ENCODE results near the gene CTRB1.
"Not testable (repeated sequence)": the region's sequence is repeated elsewhere in the genome, so short reads cannot be mapped to it uniquely, and the experiment has no call there.

CTRB1 gene

DNA sequence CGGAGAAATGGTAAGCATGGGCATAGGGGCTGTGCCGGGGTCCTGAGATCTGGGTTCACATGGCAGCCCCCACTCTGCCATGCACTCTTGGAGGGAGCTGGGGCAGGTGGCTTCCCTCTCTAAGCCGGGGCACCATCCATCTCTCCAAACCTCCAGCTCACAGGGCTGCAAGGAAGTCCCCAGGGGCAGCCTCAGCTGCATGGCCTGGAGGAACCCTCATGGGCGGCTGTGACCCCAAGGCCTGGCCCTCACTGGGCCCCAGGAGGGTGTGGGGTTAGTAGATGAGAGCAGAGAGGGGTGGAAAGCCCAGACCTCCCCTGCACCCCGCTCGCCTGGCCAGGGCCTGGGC lies 14.4 kb upstream of the CTRB1 start:
- no peak for DNase-seq (ENCODE audit: low read depth, low spot score)

DNA sequence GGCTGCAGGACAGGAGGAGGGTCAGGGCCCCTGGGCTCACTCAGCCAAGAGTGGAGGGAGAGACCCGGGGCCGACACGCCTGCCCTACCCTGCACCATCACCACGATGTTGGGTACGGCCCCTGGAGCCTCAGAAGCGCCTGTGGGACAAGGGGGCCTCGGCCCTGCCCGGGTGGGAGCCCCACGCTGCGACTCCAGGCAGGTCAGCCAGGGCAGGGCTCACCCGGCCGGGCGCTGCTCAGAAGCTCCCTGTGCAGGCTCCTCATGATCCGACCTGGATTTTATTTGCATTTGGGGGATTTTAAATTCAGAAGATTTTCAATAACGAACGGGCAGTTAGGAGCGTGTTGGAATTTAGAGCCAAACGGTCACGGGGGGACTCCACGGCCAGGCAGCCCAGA lies 13.9 kb upstream of the CTRB1 start:
- not testable (repeated sequence) for DNase-seq (ENCODE audit: low read depth, low spot score)

DNA sequence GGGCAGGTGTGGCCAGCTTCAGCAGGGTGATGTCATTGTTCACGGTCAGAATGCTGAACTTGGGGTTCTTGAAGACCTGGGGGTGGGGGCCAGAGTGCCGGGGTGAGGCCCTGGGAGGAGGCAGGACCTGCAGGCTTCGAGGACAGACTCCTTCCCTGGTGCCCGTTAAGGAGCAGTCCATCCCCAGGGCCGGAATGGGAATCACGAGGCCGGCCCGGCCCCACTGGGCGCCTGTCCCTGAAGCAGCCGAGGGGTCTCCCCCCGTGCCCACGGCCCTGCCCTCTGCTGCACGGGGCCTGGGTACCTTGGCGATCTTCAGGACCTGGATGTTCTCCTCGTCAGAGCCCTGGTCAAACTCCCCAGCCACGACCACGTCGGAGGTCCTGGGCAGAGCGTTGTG lies 13.3 kb upstream of the CTRB1 start:
- not testable (repeated sequence) for DNase-seq (ENCODE audit: low read depth, low spot score)

DNA sequence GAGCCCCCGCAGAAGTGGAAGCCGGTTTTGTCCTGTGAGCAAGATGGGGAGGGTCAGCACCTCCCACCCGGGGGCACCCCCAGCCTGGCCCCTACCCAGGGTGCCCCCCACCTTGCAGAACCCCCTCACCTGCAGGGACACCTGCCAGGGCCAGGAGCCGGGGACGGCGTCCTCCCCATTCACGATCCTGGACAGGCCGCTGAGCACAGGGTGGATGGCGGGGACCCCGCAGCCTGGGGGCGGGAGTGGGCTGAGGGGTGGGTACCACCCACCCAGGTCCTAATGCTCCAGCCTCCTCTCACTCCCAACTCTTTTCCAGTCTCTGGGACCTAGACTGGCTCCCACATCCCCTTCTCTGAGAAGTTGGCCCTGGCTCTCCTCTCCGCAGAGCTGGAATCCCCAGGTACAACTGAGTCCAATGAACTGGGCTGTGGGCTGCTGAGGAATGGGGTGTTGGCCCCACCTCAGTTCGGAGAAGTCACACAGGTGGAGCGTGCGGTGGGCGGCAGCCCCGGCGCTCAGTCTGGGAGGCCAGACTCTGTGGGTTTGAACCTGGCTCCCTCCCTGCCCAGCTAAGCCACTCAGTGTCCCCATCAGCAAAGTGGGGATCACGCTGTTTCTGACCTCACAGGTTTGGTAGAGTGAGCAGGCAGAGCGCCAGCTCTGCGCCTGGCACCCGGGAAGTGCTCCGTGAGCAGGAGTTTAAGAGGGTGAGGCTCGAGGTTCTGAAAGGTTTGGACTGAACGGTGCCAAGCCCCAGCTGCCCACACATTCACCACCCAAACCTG lies 12.6 kb upstream of the CTRB1 start:
- not testable (repeated sequence) for DNase-seq (ENCODE audit: low read depth, low spot score)

DNA sequence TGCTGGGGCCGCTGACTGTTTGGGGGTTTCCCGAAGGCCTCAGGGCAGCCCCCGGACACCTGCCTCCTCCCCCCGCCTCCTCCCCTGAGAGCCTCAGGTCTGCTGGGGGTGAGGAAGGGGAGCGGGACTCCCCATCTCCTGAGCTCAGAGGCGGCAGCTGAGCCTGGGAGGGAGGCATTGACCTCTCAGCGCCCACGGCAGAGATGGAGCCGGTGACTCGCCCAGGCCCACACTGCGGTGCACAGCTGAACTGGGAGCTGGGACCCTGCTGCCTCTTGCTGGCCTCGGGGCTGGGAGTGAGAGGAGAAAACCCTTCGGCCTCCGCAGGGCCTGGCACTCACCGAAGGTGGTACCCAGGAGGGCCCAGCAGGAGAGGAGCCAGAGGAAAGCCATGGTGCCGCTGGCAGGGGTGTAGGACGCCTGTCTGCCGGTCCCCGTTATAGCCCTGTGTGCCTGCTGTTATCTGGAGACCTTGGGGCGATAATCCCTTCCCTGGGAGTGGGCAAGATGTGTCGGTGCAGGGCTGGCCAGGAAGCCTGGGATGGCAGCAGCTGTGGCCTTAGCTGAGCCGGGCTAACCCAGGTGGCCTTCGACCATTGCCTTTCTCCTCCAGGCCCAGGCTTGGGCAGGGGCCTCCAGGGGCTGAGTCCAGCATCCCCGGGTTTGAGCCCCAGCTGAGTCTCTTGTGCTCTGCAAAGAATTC lies 11.9 kb upstream of the CTRB1 start, which contains the start of gene CTRB2:
Gene CTRB2 (minus strand): TSS at position 413 of the 703 bp plus-strand sequence. CDS start 20 bp downstream, at position 393.
- DNase-seq (ENCODE audit: low read depth, low spot score), result no peak

DNA sequence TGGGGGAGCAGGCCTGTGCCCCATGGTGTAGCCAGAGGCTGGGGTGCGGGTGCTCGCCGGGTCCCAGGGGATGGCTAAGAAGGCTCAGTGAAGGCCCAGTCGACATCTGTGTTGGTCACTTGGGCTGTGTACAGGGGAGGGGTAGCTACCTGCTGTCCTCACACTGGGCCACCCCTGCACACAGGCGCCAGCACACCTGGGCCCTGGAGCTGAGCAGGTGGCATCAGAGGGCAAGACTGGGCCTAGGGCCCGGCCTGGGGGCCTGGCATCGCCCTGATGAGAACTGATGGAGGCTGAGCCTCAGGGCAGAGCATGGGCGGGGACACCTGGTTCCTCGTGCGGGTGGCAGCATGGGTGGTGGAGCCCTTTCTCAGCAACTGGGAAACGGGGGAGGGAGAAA lies 11.0 kb upstream of the CTRB1 start:
- no peak for DNase-seq (ENCODE audit: low read depth, low spot score)

- no peak for DNase-seq (ENCODE audit: low read depth, low spot score)
Measured at GRCh38 chr16:75208242-75208825, 10.5 kb upstream of the CTRB1 start.

GRCh38 chr16:75208861-75209505 lies 9.8 kb upstream of the CTRB1 start:
- DNase-seq (ENCODE audit: low read depth, low spot score), result no peak

GRCh38 chr16:75209514-75209913 lies 9.3 kb upstream of the CTRB1 start:
- DNase-seq (ENCODE audit: low read depth, low spot score), result not testable (repeated sequence)

DNA sequence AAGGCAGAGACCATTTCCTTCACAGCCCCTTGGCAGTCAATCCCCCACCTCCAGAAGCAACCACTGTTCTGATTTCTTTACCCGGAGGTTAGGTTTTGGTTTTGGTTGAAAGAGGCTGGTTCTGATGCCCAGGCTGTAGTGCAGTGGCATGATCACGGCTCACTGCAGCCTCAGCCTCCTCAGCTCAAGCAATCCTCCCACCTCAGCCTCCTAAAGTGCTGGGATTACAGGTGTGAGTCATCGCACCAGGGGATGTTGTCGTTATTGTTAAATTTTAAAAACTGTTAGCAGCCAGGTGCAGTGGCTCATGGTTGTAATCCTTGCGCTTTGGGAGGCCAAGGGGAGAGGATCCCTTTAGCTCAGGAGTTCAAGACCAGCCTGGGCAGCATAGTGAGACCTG lies 8.8 kb upstream of the CTRB1 start:
- DNase-seq (ENCODE audit: low read depth, low spot score), result no peak

- DNase-seq (ENCODE audit: low read depth, low spot score), result not testable (repeated sequence)
Measured at GRCh38 chr16:75211286-75211685, 7.5 kb upstream of the CTRB1 start.

DNA sequence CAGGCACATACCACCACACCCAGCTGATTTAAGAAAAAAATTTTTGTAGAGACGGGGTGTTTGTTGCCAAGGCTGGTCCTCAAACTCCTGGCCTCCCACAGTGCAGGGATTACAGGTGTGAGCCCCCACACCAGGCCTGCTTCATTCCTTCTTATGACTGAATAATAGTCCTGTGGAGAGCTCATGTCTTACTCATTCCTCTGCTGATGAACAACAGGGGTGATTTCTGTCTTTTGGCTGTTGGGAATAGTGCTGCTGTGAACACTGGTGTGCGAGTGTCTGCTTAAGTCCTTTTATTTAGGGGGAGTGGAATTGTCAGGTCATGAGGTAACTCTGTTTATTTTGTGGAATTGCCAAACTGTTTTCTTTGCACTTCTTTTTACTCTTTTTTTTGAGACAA lies 2.7 kb upstream of the CTRB1 start:
- no peak for DNase-seq (ENCODE audit: low read depth, low spot score)

GRCh38 chr16:75216576-75216975 lies 2.2 kb upstream of the CTRB1 start:
- DNase-seq (ENCODE audit: low read depth, low spot score), result no peak

- no peak for DNase-seq (ENCODE audit: low read depth, low spot score)
Measured at GRCh38 chr16:75217389-75217851, 1.4 kb upstream of the CTRB1 start.

DNA sequence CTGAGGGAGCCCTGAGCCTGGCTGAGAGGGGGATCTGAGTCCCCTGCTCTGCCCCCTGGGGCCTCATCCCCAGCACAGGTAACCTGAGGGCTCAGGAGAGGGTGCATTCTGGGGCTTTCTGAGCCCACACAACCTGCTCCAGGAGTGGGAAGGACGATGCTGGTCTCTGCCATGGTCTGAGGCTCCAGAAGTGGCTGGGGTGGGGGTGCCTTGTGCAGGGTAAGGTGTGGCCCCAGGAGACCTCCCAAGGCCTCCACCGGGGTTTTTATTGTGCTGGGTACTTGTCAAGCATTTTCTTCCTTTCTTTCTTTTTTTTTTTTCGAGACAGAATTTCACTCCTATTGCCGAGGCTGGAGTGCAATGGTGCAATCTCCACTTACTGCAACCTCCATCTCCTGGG lies 300 bp downstream of the CTRB1 start:
- DNase-seq (ENCODE audit: low read depth, low spot score), result no peak

DNA sequence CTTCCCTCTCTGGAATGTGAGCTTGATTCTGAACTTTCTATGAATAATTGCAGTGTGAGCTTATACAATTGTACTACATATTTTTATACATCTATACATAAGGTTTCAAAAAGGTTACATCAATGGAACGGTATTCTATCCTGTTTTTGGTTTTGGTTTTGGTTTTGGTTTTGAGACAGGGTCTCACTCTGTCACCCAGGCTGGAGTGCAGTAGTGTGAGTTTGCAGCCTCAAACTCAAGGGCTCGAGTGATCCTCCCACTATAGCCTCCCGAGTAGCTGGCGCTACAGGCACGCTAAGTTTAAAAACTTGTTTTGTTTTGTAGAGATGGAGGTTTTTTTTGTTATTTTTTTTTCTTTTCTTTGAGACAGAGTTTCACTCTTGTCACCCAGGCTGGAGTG lies 1.1 kb downstream of the CTRB1 start:
- DNase-seq (ENCODE audit: low read depth, low spot score), result no peak

DNA sequence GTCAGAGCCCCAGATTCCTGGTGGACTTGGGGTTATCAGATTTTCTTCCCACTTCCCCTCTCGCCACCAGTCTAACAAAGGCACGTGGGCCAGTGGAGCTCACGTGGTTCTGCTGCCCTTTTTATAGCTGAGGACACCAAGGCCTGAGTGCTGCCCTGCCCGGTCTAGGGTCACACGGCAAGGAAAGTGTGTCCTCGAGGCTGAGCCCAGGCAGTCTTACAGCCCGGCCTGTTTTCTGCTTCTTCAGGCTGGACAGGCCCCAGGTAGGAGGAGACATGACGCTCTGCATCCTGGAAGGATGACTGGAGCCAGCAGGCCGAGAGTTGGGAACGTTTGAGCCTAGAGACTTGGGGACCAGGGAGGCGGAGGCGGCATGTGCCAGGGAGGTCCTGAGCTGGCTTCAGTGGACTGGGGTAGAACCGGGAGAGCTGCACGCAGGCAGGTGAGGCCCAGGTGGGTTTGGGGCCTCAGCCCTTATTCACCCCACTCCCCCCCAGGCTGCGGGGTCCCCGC lies 3.5 kb downstream of the CTRB1 start:
- no peak for DNase-seq (ENCODE audit: low read depth, low spot score)

- DNase-seq (ENCODE audit: low read depth, low spot score), result not testable (repeated sequence)
Measured at GRCh38 chr16:75223129-75223528, 4.3 kb downstream of the CTRB1 start.

DNA sequence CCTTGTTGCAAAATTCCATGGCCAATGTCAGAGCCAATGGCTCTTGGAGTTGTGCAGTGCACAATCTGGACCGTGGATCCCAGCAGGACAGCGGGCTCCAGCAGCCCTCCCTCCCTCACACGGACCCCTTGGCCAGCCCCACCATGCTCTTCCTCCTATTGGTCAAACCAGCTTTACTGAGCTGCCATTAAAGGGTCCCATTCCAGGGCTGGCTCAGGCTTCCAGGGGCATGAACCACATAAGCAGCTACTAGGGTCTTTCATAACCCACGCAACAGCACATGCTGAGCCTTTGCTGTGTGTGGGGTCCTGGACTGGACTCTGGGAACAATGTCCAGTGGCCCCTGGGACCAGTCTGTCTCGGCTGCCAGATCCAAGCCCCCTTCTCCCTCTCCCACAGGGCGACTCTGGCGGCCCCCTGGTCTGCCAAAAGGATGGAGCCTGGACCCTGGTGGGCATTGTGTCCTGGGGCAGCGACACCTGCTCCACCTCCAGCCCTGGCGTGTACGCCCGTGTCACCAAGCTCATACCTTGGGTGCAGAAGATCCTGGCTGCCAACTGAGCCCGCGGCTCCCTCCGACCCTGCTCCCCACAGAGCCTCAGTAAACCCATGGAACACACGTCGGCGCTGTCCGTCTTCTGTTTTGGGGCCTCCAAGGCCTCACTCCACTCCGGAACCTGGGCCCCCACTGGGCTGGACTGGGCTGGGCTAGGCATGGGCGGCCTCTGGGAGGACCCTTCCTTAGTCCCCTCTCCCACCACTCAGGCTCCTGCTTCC lies 5.7 kb downstream of the CTRB1 start:
- no peak for DNase-seq (ENCODE audit: low read depth, low spot score)

DNA sequence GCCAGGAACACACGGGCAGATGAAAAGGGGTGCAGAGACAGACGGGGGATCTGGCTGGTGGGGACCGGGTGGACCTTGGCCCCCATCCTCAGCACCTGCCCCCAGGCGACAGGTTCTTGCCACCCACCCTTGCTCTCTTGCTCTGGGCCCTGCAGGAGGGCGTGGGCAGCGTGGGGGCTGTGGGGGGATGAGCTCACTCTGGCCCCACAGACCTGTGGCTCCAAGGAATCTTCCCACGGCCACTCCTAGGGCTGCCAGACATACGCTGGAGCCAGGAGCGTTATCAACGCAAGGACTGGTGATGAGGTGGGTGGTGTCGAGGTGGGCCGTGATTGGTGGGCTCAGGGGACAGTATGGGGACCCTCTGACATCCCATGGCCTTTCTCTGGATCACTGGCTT lies 6.3 kb downstream of the CTRB1 start:
- no peak for DNase-seq (ENCODE audit: low read depth, low spot score)

All from activated CD4-positive, CD25-positive, alpha-beta regulatory T cell treated with anti-CD3 and anti-CD28 coated beads, Interleukin-2, amount 50 U/mL, for 16 hours (primary cell).